OCI-LY7 (cell line): ENCODE data around the gene AFF3. TPM values are rescaled to one million over a fixed set of nuclear protein-coding genes. Genes with fewer than 3 reads are reported as not detected.

Experiments used
- BruUV-seq: library from RNA; stranded (reverse); fragments of 400-500 nt; replicated peaks from 2 replicates; lab custom pipeline; 2021; lab: Mats Ljungman, UMichigan
- CTCF ChIA-PET: fragments of 300-600 bp; sonication (Branson Sonifier 250); formaldehyde crosslinking; loops from one replicate; lab custom pipeline; 2022; ENCODE audit warnings: antibody characterized with exemption; ENCODE audit not compliant: unreplicated experiment; lab: Charles Lee
- POLR2A ChIA-PET: fragments of 300-600 bp; sonication (Branson Sonifier 250); formaldehyde crosslinking; loops from one replicate; lab custom pipeline; 2022; ENCODE audit warnings: antibody characterized with exemption; lab: Charles Lee
- DNase-seq: peaks from one replicate; pipeline ENCODE4 v3.0.0-alpha.2; 2015; ENCODE audit warnings: low spot score
- H2AFZ ChIP-seq: fragments of 200-600 bp; sonication (generic), shearing (Covaris generic); 2 replicates; pipeline ENCODE4 v1.6.1; 2014; ENCODE audit warnings: mild to moderate bottlenecking, antibody characterized with exemption, low read length, moderate library complexity
- H3K27ac ChIP-seq: fragments of 200-600 bp; sonication (generic); 2 replicates; pipeline ENCODE4 v1.5.1; 2014; ENCODE audit warnings: mixed run types, low read depth, mild to moderate bottlenecking, moderate library complexity, low read length, inconsistent platforms; ENCODE audit not compliant: poor library complexity, severe bottlenecking
- H3K36me3 ChIP-seq: fragments of 200-600 bp; sonication (generic); 2 replicates; pipeline ENCODE4 v1.6.1; 2014; ENCODE audit warnings: mild to moderate bottlenecking, antibody characterized with exemption, low read length, moderate library complexity, mixed read lengths; ENCODE audit not compliant: insufficient read depth
- H3K4me1 ChIP-seq: fragments of 200-600 bp; sonication (generic); 2 replicates; pipeline ENCODE4 v1.5.1; 2014; ENCODE audit warnings: mild to moderate bottlenecking, low read length; ENCODE audit not compliant: insufficient read depth, poor library complexity, severe bottlenecking
- H3K4me2 ChIP-seq: fragments of 200-600 bp; sonication (generic); 2 replicates; pipeline ENCODE4 v1.6.1; 2014; ENCODE audit warnings: mild to moderate bottlenecking, low read length
- H3K4me3 ChIP-seq: fragments of 200-600 bp; sonication (generic); 2 replicates; pipeline ENCODE4 v1.5.1; 2014; ENCODE audit warnings: mild to moderate bottlenecking, low read depth, low read length; ENCODE audit not compliant: poor library complexity, severe bottlenecking
- H3K79me2 ChIP-seq: fragments of 200-600 bp; sonication (generic); 2 replicates; pipeline ENCODE4 v1.6.1; 2016; ENCODE audit warnings: low read depth, mild to moderate bottlenecking, low read length, moderate library complexity, mixed read lengths; ENCODE audit not compliant: insufficient read depth
- H3K9me2 ChIP-seq: fragments of 200-600 bp; sonication (generic); 2 replicates; pipeline ENCODE4 v1.6.1; 2016; ENCODE audit warnings: mild to moderate bottlenecking, low read length, mixed read lengths; ENCODE audit not compliant: insufficient read depth
- H3K9me3 ChIP-seq: fragments of 200-600 bp; sonication (generic); 2 replicates; pipeline ENCODE4 v1.6.1; 2014; ENCODE audit warnings: mild to moderate bottlenecking, mixed run types, low read length, mixed read lengths
- H4K20me1 ChIP-seq: fragments of 200-600 bp; sonication (generic); 2 replicates; pipeline ENCODE4 v1.6.1; 2014; ENCODE audit warnings: mild to moderate bottlenecking, antibody characterized with exemption, low read length, moderate library complexity, mixed read lengths; ENCODE audit not compliant: insufficient read depth
- CTCF ChIP-seq: fragments of 200-600 bp; sonication (generic); conservative IDR thresholded peaks from 2 replicates; pipeline ENCODE4 v1.5.1; 2014; ENCODE audit warnings: mild to moderate bottlenecking, antibody characterized with exemption, low read length, moderate library complexity, mixed read lengths
- EZH2phosphoT487 ChIP-seq: fragments of 200-600 bp; sonication (generic); IDR thresholded peaks from 2 replicates; pipeline ENCODE4 v1.6.1; 2018; ENCODE audit warnings: low read depth, borderline replicate concordance, mild to moderate bottlenecking, mixed run types, antibody characterized with exemption, low read length, moderate library complexity, mixed read lengths
- intact Hi-C: fragments of 100-400 bp; cut with micrococcal nuclease; formaldehyde crosslinking; loops from one replicate; pipeline ENCODE4 v1.10.0; 2022; ENCODE audit not compliant: unreplicated experiment
- total RNA-seq, 2 experiments: library from RNA; depleted of rRNA in 1 of 2; stranded (reverse); fragments of >200 nt in 1 of 2; shearing (Covaris generic) in 1 of 2; gene quantifications; 2 replicates each; pipeline ENCODE4 v1.2.3, GENCODE V29; 2014 to 2022

Gene AFF3
- total RNA-seq, 2 experiments from 2014 or later = 131 to 133 TPM

GRCh38 chr2:99571021-99571420, 571.4 kb downstream of the AFF3 start:
- Histone ChIP-seq H3K9me3 (no peaks in the 10 kb centered on the region), H4K20me1 (no peaks in the 10 kb centered on the region), H2AFZ (no peak overlapping the region), H3K4me1 (no peaks in the 10 kb centered on the region), H3K4me3 (no peak overlapping the region), H3K9me2 (no peaks in the 10 kb centered on the region), H3K36me3 (peaks cover 51% of the 10 kb centered on the region), H3K79me2 (no peaks in the 10 kb centered on the region), H3K27ac (no peak overlapping the region), H3K4me2 (no peak overlapping the region)
- TF ChIP-seq CTCF = no peak
- no peak for TF ChIP-seq EZH2phosphoT487
- ChIA-PET CTCF (no interaction called here), POLR2A (interaction anchor here (0.6 to 1.2 kb wide), 3 partner anchors 11 to 26 kb away, joined by 3 read pairs; no protein-coding TSS in a partner anchor)
- no TSS peak for BruUV-seq
- intact Hi-C loops = no loop called here
- no peak for DNase-seq

- POLR2A ChIA-PET = no interaction called here
- Histone ChIP-seq H3K79me2 (no peaks in the 10 kb centered on the region), H3K4me1 (no peaks in the 10 kb centered on the region), H2AFZ (no peak overlapping the region), H3K27ac (no peak overlapping the region), H3K9me3 (no peaks in the 10 kb centered on the region), H3K4me3 (no peak overlapping the region), H3K4me2 (no peak overlapping the region), H3K9me2 (no peaks in the 10 kb centered on the region), H3K36me3 (peaks cover 63% of the 10 kb centered on the region), H4K20me1 (no peaks in the 10 kb centered on the region)
- BruUV-seq = no TSS peak
- DNase-seq = no peak
- TF ChIP-seq CTCF (no peak), EZH2phosphoT487 (no peak)
- intact Hi-C loops = no loop called here
- CTCF ChIA-PET = no interaction called here
Measured at GRCh38 chr2:99569386-99569785, 573.0 kb downstream of the AFF3 start.

- POLR2A ChIA-PET = interaction anchor here (0.5 kb wide), 1 partner anchor 585 kb away, joined by 3 read pairs; no protein-coding TSS in a partner anchor
- intact Hi-C loops = no loop called here
Measured at GRCh38 chr2:99565227-99565626, 577.2 kb downstream of the AFF3 start.

More at GRCh38 chr2:99565227-99565626, 577.2 kb downstream of the AFF3 start:
- H3K4me2 ChIP-seq = no peak overlapping the region
- no peak overlapping the region for H3K4me3 ChIP-seq
- no peaks in the 10 kb centered on the region for H3K9me3 ChIP-seq
- DNase-seq = no peak
- no peaks in the 10 kb centered on the region for H4K20me1 ChIP-seq
- H3K4me1 ChIP-seq = no peaks in the 10 kb centered on the region
- CTCF ChIA-PET = no interaction called here
- no peaks in the 10 kb centered on the region for H3K9me2 ChIP-seq
- no peaks in the 10 kb centered on the region for H3K79me2 ChIP-seq
- H2AFZ ChIP-seq = no peak overlapping the region
- no TSS peak for BruUV-seq
- TF ChIP-seq CTCF (no peak), EZH2phosphoT487 (no peak)
- peaks cover 52% of the 10 kb centered on the region for H3K36me3 ChIP-seq
- no peak overlapping the region for H3K27ac ChIP-seq
